ENCODE measurements around the gene FBXW11.

DNA sequence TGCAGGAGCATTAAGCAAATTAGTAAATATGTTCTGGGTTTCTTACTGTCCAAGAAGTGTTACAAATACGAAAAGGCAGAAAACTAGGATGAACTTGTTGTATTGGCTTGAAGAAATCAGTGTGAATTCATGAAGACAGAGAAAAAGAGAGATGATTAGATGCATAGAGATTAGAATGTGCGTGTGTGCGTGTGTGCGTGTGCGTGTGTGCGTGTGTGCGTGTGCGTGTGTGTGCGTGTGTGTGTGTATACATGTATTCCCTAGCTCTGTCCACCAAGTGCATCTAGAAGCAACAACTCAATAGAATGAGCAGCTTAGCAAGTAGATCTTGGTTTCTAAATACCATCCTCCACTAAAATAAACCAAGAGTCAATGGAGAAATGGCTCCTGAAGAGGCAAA is 179.3 kb downstream of the FBXW11 start:
- TF ChIP-seq, protein P1, sequence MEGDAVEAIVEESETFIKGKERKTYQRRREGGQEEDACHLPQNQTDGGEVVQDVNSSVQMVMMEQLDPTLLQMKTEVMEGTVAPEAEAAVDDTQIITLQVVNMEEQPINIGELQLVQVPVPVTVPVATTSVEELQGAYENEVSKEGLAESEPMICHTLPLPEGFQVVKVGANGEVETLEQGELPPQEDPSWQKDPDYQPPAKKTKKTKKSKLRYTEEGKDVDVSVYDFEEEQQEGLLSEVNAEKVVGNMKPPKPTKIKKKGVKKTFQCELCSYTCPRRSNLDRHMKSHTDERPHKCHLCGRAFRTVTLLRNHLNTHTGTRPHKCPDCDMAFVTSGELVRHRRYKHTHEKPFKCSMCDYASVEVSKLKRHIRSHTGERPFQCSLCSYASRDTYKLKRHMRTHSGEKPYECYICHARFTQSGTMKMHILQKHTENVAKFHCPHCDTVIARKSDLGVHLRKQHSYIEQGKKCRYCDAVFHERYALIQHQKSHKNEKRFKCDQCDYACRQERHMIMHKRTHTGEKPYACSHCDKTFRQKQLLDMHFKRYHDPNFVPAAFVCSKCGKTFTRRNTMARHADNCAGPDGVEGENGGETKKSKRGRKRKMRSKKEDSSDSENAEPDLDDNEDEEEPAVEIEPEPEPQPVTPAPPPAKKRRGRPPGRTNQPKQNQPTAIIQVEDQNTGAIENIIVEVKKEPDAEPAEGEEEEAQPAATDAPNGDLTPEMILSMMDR (conservative IDR thresholded peaks at IDR 0.05; ENCODE audit: low read length) = no peak
- no peak for TF ChIP-seq EZH2phosphoT487 (IDR thresholded peaks at IDR 0.05; ENCODE audit: borderline replicate concordance)

Measured in Loucy (cell line).